WTC11 (cell line): ENCODE results near the gene C1QB.

Experiments
- CTCF ChIP-seq: fragments of 200-600 bp; IDR thresholded peaks from 2 replicates; pipeline ENCODE4 v1.8.0; 2022; ENCODE audit warnings: antibody characterized with exemption
- E2F1 ChIP-seq: sonication (generic); formaldehyde crosslinking; IDR thresholded peaks from 2 replicates; pipeline ENCODE4 v1.8.0; 2022; ENCODE audit warnings: mild to moderate bottlenecking, missing genetic modification reagents
- MAX ChIP-seq: sonication (generic); formaldehyde crosslinking; IDR thresholded peaks from 2 replicates; pipeline ENCODE4 v1.8.0; 2022; ENCODE audit warnings: mild to moderate bottlenecking, missing genetic modification reagents
- MXD4 ChIP-seq: fragments of 250-450 bp; sonication (Bioruptor Pico); IDR thresholded peaks from 2 replicates; pipeline ENCODE4 v1.8.0; 2021; ENCODE audit warnings: mild to moderate bottlenecking, moderate library complexity, borderline replicate concordance
- SP1 ChIP-seq: sonication (generic); formaldehyde crosslinking; conservative IDR thresholded peaks from 2 replicates; pipeline ENCODE4 v1.8.1; 2022; ENCODE audit warnings: missing genetic modification reagents
- ZMAT4 ChIP-seq: fragments of 250-450 bp; sonication (Bioruptor Pico); IDR thresholded peaks from 2 replicates; pipeline ENCODE4 v1.9.0; 2021; ENCODE audit warnings: mild to moderate bottlenecking
- ZNF121 ChIP-seq: sonication (generic); formaldehyde crosslinking; IDR thresholded peaks from 2 replicates; pipeline ENCODE4 v1.8.0; 2023; ENCODE audit warnings: missing genetic modification reagents
- ZNF232 ChIP-seq: sonication (generic); formaldehyde crosslinking; IDR thresholded peaks from 2 replicates; pipeline ENCODE4 v1.8.0; 2022; ENCODE audit warnings: mild to moderate bottlenecking, missing genetic modification reagents
- ZNF423 ChIP-seq: fragments of 250-450 bp; sonication (Bioruptor Pico); IDR thresholded peaks from 2 replicates; pipeline ENCODE4 v2.1.2; 2022; ENCODE audit warnings: mild to moderate bottlenecking, moderate library complexity

- no peak for TF ChIP-seq CTCF
- TF ChIP-seq MXD4 (CRISPR knock-in tag) = no peak
- TF ChIP-seq ZMAT4 (CRISPR knock-in tag) = no peak
- no peak for TF ChIP-seq SP1 (CRISPR knock-in tag)
- no peak for TF ChIP-seq MAX
- TF ChIP-seq ZNF232 (CRISPR knock-in tag) = no peak
- no peak for TF ChIP-seq ZNF423 (CRISPR knock-in tag)
- no peak for TF ChIP-seq E2F1
- no peak for TF ChIP-seq ZNF121 (CRISPR knock-in tag)
These were observed 36.5 kb downstream of the C1QB start for GRCh38 chr1:22689505-22689904.
